Tibial nerve (tissue), 4 donors: ENCODE results near the gene VSIG4.

Experiments
- CTCF ChIP-seq, 5 experiments: fragments of 200-600 bp in 3 of 5; fragments of 450-650 bp in 2 of 5; sonication (generic) in 3 of 5; IDR thresholded peaks; one replicate each; pipeline ENCODE4 v1.5.1; 2016 to 2019; ENCODE audit warnings: antibody characterized with exemption in 5 of 5, mild to moderate bottlenecking in 3 of 5, moderate library complexity in 2 of 5
- EP300 ChIP-seq, 2 donors: sonication (generic); formaldehyde crosslinking; IDR thresholded peaks; one replicate each; pipeline ENCODE4 v1.6.1; 2017; ENCODE audit warnings: antibody characterized with exemption in 2 of 2, mild to moderate bottlenecking in 1 of 2

- TF ChIP-seq CTCF (IDR thresholded peaks at IDR 0.05) (no peak), EP300 (IDR thresholded peaks at IDR 0.05) (no peak)
Measured at GRCh38 chrX:66015900-66016689, 23.8 kb downstream of the VSIG4 start.
